Esophagus mucosa (tissue), 1 donor: ENCODE results near the gene ZNF48. TPM values are rescaled to one million over a fixed set of nuclear protein-coding genes. Genes with fewer than 3 reads are reported as not detected.
A peak's percentile ranks its signal among the peaks of the same experiment; 100 is the strongest.

Source experiments
- ATAC-seq: fragments of 200-7000 bp; cut with Tn5 transposase; one replicate; pipeline ENCODE4 v1.9.1; 2020
- total RNA-seq: library from RNA; stranded (reverse); gene quantifications from one replicate; pipeline ENCODE4 v1.2.4, GENCODE V29; 2023
- donor health status: DM: yes; HTN: yes; CAD: no.

Gene ZNF48
- total RNA-seq, 1 donor from 2014 or later, result 2.6 TPM

GRCh38 chr16:30358990-30359870 is 36.0 kb upstream of the ZNF48 start:
- ATAC-seq, result no peak

- no peak for ATAC-seq
Measured at GRCh38 chr16:30359871-30360170, 35.4 kb upstream of the ZNF48 start.

- ATAC-seq, result no peak
Measured at GRCh38 chr16:30361180-30361579, 34.0 kb upstream of the ZNF48 start.

GRCh38 chr16:30365200-30365599 is 30.0 kb upstream of the ZNF48 start:
- ATAC-seq, result no peak

DNA sequence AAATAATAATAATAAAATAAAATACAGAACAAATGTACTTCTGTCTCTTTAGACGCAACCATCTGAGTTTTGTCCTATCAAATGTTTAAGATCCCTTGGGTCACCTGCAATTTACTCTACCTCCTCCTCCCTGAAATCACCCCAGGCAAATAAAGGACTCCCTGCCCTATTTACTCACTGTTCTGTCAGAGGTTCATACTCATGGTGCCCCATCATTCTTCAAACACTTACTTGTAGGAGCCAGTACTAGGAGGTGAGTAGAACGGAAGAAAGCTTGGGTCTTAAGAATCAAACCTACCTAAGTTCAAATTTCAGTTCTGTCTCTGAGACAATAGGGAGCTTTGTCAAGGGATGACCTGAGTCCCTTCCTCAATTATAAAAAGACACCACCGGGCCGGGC is 28.7 kb upstream of the ZNF48 start:
- ATAC-seq, result no peak

- no peak for ATAC-seq
Measured at GRCh38 chr16:30367349-30368009, 27.7 kb upstream of the ZNF48 start.

- ATAC-seq, result no peak
Measured at GRCh38 chr16:30368122-30368791, 27.0 kb upstream of the ZNF48 start.

GRCh38 chr16:30368792-30369090 is 26.5 kb upstream of the ZNF48 start:
- no peak for ATAC-seq

- no peak for ATAC-seq
Measured at GRCh38 chr16:30369091-30369937, 25.9 kb upstream of the ZNF48 start.

DNA sequence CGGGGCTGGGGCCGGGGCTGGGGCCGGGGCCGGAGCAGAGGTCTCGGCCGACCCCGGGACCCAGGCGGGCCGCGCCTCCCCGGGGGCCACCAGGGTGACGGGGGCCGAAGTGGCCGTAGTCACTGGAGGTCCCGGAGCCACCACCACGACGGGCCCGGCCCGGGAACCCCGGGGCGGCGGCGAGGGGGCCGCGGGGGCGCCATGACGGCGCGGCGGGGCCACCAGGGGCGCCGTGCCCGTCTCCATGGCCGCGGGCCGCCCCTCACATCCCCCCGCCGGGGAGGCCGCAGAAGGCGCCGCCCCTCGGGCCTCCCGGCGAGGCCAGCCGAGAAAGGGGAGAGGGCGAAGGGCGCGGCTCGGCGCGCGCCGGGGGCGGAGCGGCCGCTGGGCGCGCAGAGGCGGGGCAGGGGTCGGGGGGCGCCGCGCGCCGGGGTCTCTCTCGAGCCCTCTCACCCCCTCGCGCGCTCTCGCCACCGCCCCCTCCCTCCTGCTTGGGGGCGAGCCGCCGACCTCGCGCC is 25.2 kb upstream of the ZNF48 start:
- no peak for ATAC-seq

DNA sequence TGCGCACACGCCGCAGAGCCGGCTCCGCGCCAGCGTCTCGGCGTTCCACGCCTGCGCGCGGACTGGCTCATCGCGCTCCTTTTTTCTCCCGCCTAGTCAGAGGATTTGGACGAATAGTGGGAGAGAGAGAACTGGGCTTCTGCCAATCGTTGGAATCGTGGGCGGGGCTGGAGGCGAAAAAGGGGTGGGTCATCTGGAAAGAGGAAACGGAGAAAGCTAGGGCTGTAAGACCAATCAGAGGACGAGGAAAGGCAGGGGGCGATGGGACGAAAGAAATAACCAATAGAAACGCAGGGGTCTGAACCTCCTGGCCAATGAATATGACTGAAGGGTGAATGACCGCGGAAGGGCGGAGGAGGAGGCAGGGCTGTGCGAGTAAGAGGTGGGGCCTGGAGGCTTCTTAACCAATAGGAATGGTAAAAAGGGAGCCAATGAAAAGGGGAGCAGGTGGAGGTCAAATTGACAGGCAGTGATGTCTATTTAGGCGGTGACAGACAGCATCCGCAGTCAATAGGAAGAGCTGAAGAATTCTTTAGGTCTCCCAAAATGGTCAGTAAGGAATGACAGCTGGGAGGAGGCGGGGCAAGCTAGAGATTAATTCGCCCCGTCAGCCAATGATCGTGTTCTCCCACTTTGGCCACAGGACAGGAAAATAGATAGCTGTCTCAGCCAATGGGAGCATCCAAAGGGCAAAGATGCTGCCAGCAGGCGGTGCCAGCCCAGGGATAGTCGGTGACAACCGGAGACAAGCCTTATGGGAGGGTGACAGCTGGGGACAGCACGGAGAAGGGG is 24.6 kb upstream of the ZNF48 start, which contains the start of gene TBC1D10B:
Gene TBC1D10B (minus strand): TSS at position 39 of the 792 bp plus-strand sequence. CDS start 311 bp downstream, outside the sequence.
- peak; percentile 93 for ATAC-seq

DNA sequence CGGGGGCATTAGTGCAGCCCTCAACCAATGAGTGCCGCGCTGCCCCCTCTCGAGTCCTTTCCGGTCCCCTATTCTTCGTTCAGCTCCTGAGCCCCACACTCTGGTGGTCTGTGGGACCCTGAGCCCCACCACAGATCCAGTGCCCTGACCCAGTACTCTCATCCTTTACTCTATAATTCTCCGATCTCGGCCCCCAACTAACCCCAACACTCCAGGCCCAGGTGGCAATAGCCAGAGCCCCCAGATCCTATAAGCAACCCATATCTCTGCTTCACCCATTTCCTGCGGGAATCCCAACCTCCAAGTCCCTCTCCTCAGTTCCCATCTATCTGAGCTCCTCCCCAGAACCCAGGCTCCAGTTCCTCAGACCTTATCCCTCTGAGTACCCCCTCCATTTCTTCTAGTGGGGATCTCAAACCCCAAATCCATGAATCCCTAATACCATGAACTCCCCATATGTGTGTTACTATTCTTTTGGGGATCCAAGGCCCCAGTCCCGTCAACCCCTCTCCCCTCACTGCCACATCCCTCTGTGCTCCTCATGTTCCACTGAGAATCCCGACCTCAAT is 23.9 kb upstream of the ZNF48 start:
- ATAC-seq, result no peak

- ATAC-seq, result no peak
Measured at GRCh38 chr16:30372038-30372712, 23.0 kb upstream of the ZNF48 start.

DNA sequence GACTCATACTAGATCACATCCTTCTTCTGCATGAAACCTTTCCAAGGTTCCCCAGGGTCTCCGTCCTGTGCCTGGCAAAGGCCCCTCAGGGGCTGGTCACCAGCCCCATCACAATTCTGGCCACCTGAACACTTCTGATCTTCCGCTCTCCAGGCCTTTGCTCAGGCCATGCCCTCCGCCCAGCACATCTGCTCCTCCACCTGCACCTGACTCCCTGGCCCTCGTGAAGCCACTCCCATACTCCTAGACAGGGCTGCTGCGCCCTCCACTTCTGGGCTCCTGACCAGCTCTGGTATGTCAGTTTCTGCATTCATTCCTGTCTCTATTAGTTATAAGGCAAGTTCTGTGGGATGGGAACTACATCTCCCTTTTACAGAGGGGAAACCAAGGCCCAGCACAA is 22.5 kb upstream of the ZNF48 start:
- no peak for ATAC-seq

DNA sequence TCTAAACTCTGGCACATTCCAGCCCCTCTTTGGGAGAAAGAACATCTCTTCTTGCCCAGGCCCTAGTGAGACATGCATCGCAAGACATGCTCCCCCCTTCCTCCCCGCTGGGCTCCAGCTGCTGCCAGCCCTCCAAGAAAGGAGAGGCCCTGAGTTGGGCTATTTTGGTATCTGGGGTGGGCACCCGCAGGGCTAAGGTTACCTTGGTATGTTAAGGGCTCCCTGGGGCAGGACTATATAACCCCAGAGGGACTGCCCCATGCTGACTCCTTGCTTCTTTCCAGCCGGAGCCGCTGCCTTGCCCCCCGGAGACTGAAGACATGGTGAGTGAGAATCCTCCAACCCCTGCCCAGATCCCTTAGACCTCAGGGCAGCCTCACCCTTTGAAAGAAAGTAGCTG is 20.7 kb upstream of the ZNF48 start, which contains the start of gene MYL11:
Gene MYL11 (plus strand): TSS at position 265 of the 400 bp plus-strand sequence. CDS start 56 bp downstream, at position 321.
- no peak for ATAC-seq

DNA sequence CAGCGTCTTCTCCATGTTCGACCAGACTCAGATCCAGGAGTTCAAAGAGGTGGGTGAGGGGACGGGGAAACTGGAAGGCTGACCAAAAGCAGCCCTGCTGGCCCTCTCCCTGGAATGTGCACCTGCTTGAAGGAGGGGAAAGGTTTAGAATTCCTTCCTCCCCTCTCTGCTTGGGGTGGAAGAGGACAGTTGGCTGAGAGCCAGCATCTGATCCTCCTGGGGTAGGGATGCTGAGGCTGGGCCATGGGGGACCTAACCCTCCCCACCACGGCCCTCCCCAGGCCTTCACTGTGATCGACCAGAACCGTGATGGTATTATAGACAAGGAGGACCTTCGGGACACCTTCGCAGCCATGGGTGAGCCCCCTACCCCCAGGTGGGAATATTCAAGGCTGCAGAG is 19.4 kb upstream of the ZNF48 start:
- no peak for ATAC-seq

- no peak for ATAC-seq
Measured at GRCh38 chr16:30376461-30376902, 18.7 kb upstream of the ZNF48 start.

DNA sequence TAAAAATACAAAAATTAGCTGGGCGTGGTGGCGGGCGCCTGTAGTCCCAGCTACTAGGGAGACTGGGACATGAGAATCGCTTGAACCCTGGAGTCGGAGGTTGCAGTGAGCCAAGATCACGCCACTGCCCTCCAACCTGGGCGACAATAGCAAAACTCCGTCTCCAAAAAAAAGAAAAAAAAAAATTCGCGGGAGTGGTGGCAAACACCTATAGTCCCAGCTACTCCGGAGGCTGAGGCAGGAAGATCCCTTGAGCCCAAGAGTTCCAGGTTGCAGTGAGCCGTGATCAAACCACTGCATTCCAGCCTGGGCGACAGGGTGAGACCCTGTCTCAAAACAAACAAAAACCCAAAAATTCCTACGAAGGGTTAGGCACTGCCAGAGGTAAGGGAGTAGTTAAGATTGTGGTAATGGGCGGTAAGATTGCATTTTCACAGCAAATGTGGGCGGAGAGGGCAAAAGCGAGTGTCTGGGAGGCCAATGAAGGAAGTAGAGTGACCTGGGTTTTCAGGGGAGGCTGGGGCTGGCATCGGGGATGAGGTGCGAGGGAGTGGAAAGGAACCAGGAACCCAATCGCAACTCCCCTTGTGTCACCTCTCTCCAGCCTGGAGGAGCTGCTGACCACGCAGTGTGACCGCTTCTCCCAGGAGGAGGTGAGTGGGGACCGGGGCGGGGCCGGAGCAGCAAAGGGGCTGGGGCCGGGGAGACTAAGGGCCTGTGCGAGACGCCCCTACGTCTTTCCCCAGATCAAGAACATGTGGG is 18.0 kb upstream of the ZNF48 start:
- no peak for ATAC-seq

GRCh38 chr16:30377812-30378235 is 17.4 kb upstream of the ZNF48 start:
- peak; percentile 53 for ATAC-seq
